ENCODE data around the gene NT5E. TPM values are rescaled to one million over a fixed set of nuclear protein-coding genes. Genes with fewer than 3 reads are reported as not detected.

The NT5E gene
- polyA plus RNA-seq, 4 donors, result 5.5 to 24.9 (median 8.8) TPM

- Histone ChIP-seq H3K27ac (ENCODE audit: low read depth in 1 of 3, low read length in 2 of 3) (peak overlapping the region; percentile 72 to 90 (median 87)), H3K36me3 (ENCODE audit: control insufficient read depth in 3 of 3, insufficient read depth in 2 of 3, low read depth in 1 of 3, low read length in 3 of 3) (no peaks in the 10 kb centered on the region)
These were observed 45.2 kb upstream of the NT5E start for GRCh38 chr6:85404564-85405174.

GRCh38 chr6:85405175-85405852 lies 44.6 kb upstream of the NT5E start:
- Histone ChIP-seq H3K27me3 (ENCODE audit: control insufficient read depth in 3 of 3, insufficient read depth in 3 of 3, low read length in 3 of 3) (no peaks in the 10 kb centered on the region), H3K36me3 (ENCODE audit: control insufficient read depth in 3 of 3, insufficient read depth in 2 of 3, low read depth in 1 of 3, low read length in 3 of 3) (no peaks in the 10 kb centered on the region), H3K27ac (ENCODE audit: low read depth in 1 of 3, low read length in 2 of 3) (peak overlapping the region; percentile 72 to 90 (median 87)), H3K9me3 (ENCODE audit: control insufficient read depth in 2 of 2, insufficient read depth in 1 of 2, low read depth in 1 of 2, low read length in 1 of 2) (no peaks in the 10 kb centered on the region), H3K4me3 (ENCODE audit: low read depth in 1 of 3, low read length in 3 of 3) (no peak overlapping the region), H3K4me1 (ENCODE audit: control insufficient read depth in 3 of 3, insufficient read depth in 2 of 3, low read depth in 1 of 3, low read length in 2 of 3) (peaks cover 12 to 54% (median 28%) of the 10 kb centered on the region in 3 donors)
- DNase-seq (peak; percentile 84 to 85), FAIRE-seq (no peak)
- 9 to 35% (median 22%) methylated on average over 3 of the region's 3 CpGs for WGBS, 3 donors

More at GRCh38 chr6:85404564-85405174, 45.2 kb upstream of the NT5E start:
- peaks cover 12 to 54% (median 28%) of the 10 kb centered on the region in 3 donors for H3K4me1 ChIP-seq (ENCODE audit: control insufficient read depth in 3 of 3, insufficient read depth in 2 of 3, low read depth in 1 of 3, low read length in 2 of 3)
- no peak overlapping the region for H3K4me3 ChIP-seq (ENCODE audit: low read depth in 1 of 3, low read length in 3 of 3)
- DNase-seq, result peak in 1 of 2 donors; percentile 50
- WGBS, 3 donors, result 32 to 54% (median 49%) methylated on average over 12 of the region's 12 CpGs
- no peaks in the 10 kb centered on the region for H3K27me3 ChIP-seq (ENCODE audit: control insufficient read depth in 3 of 3, insufficient read depth in 3 of 3, low read length in 3 of 3)
- no peak for FAIRE-seq
- H3K9me3 ChIP-seq (ENCODE audit: control insufficient read depth in 2 of 2, insufficient read depth in 1 of 2, low read depth in 1 of 2, low read length in 1 of 2), result no peaks in the 10 kb centered on the region

GRCh38 chr6:85405853-85406198 lies 44.1 kb upstream of the NT5E start:
- H3K27ac ChIP-seq (ENCODE audit: low read depth in 1 of 3, low read length in 2 of 3), result peak overlapping the region; percentile 72 to 90 (median 74)
- no peaks in the 10 kb centered on the region for H3K27me3 ChIP-seq (ENCODE audit: control insufficient read depth in 3 of 3, insufficient read depth in 3 of 3, low read length in 3 of 3)
- peaks cover 12 to 51% (median 28%) of the 10 kb centered on the region in 3 donors for H3K4me1 ChIP-seq (ENCODE audit: control insufficient read depth in 3 of 3, insufficient read depth in 2 of 3, low read depth in 1 of 3, low read length in 2 of 3)
- no peak for FAIRE-seq
- DNase-seq, result no peak
- no peaks in the 10 kb centered on the region for H3K36me3 ChIP-seq (ENCODE audit: control insufficient read depth in 3 of 3, insufficient read depth in 2 of 3, low read depth in 1 of 3, low read length in 3 of 3)
- H3K9me3 ChIP-seq (ENCODE audit: control insufficient read depth in 2 of 2, insufficient read depth in 1 of 2, low read depth in 1 of 2, low read length in 1 of 2), result no peaks in the 10 kb centered on the region
- no peak overlapping the region for H3K4me3 ChIP-seq (ENCODE audit: low read depth in 1 of 3, low read length in 3 of 3)
- 19 to 49% (median 24%) methylated on average over 2 of the region's 2 CpGs for WGBS, 3 donors

- FAIRE-seq (no peak), DNase-seq (no peak)
- 78 to 87% (median 84%) methylated on average over 5 of the region's 5 CpGs for WGBS, 3 donors
- H3K27ac ChIP-seq (ENCODE audit: low read depth in 1 of 3, low read length in 2 of 3), result no peak overlapping the region
- no peaks in the 10 kb centered on the region for H3K36me3 ChIP-seq (ENCODE audit: control insufficient read depth in 3 of 3, insufficient read depth in 2 of 3, low read depth in 1 of 3, low read length in 3 of 3)
- no peak overlapping the region for H3K4me3 ChIP-seq (ENCODE audit: low read depth in 1 of 3, low read length in 3 of 3)
- no peaks in the 10 kb centered on the region for H3K9me3 ChIP-seq (ENCODE audit: control insufficient read depth in 2 of 2, insufficient read depth in 1 of 2, low read depth in 1 of 2, low read length in 1 of 2)
- peaks cover 9 to 46% (median 26%) of the 10 kb centered on the region in 3 donors for H3K4me1 ChIP-seq (ENCODE audit: control insufficient read depth in 3 of 3, insufficient read depth in 2 of 3, low read depth in 1 of 3, low read length in 2 of 3)
- H3K27me3 ChIP-seq (ENCODE audit: control insufficient read depth in 3 of 3, insufficient read depth in 3 of 3, low read length in 3 of 3), result no peaks in the 10 kb centered on the region
These were observed 43.2 kb upstream of the NT5E start for GRCh38 chr6:85406641-85407075.

- WGBS, 3 donors, result 78 to 100% (median 94%) methylated on average over 2 of the region's 2 CpGs
- FAIRE-seq (no peak), DNase-seq (no peak)
- Histone ChIP-seq H3K27ac (ENCODE audit: low read depth in 1 of 3, low read length in 2 of 3) (no peak overlapping the region), H3K4me3 (ENCODE audit: low read depth in 1 of 3, low read length in 3 of 3) (no peak overlapping the region), H3K4me1 (ENCODE audit: control insufficient read depth in 3 of 3, insufficient read depth in 2 of 3, low read depth in 1 of 3, low read length in 2 of 3) (peaks cover 6 to 32% (median 14%) of the 10 kb centered on the region in 3 donors), H3K9me3 (ENCODE audit: control insufficient read depth in 2 of 2, insufficient read depth in 1 of 2, low read depth in 1 of 2, low read length in 1 of 2) (no peaks in the 10 kb centered on the region), H3K36me3 (ENCODE audit: control insufficient read depth in 3 of 3, insufficient read depth in 2 of 3, low read depth in 1 of 3, low read length in 3 of 3) (no peaks in the 10 kb centered on the region), H3K27me3 (ENCODE audit: control insufficient read depth in 3 of 3, insufficient read depth in 3 of 3, low read length in 3 of 3) (no peaks in the 10 kb centered on the region)
These were observed 41.8 kb upstream of the NT5E start for GRCh38 chr6:85408039-85408438.

GRCh38 chr6:85412911-85413430 lies 36.9 kb upstream of the NT5E start:
- FAIRE-seq, result peak; percentile 68
- no peak overlapping the region for H3K27ac ChIP-seq (ENCODE audit: low read depth in 1 of 3, low read length in 2 of 3)
- no peak for DNase-seq
- H3K4me3 ChIP-seq (ENCODE audit: low read depth in 1 of 3, low read length in 3 of 3), result no peak overlapping the region
- H3K4me1 ChIP-seq (ENCODE audit: control insufficient read depth in 3 of 3, insufficient read depth in 2 of 3, low read depth in 1 of 3, low read length in 2 of 3), result no peaks in the 10 kb centered on the region
- no peaks in the 10 kb centered on the region for H3K27me3 ChIP-seq (ENCODE audit: control insufficient read depth in 3 of 3, insufficient read depth in 3 of 3, low read length in 3 of 3)
- H3K36me3 ChIP-seq (ENCODE audit: control insufficient read depth in 3 of 3, insufficient read depth in 2 of 3, low read depth in 1 of 3, low read length in 3 of 3), result no peaks in the 10 kb centered on the region
- H3K9me3 ChIP-seq (ENCODE audit: control insufficient read depth in 2 of 2, insufficient read depth in 1 of 2, low read depth in 1 of 2, low read length in 1 of 2), result no peaks in the 10 kb centered on the region

- WGBS, 3 donors, result 37 to 68% (median 64%) methylated on average over 1 of the region's 1 CpG
- Histone ChIP-seq H3K4me3 (ENCODE audit: low read depth in 1 of 3, low read length in 3 of 3) (no peak overlapping the region), H3K27me3 (ENCODE audit: control insufficient read depth in 3 of 3, insufficient read depth in 3 of 3, low read length in 3 of 3) (no peaks in the 10 kb centered on the region), H3K27ac (ENCODE audit: low read depth in 1 of 3, low read length in 2 of 3) (no peak overlapping the region), H3K9me3 (ENCODE audit: control insufficient read depth in 2 of 2, insufficient read depth in 1 of 2, low read depth in 1 of 2, low read length in 1 of 2) (no peaks in the 10 kb centered on the region), H3K36me3 (ENCODE audit: control insufficient read depth in 3 of 3, insufficient read depth in 2 of 3, low read depth in 1 of 3, low read length in 3 of 3) (no peaks in the 10 kb centered on the region), H3K4me1 (ENCODE audit: control insufficient read depth in 3 of 3, insufficient read depth in 2 of 3, low read depth in 1 of 3, low read length in 2 of 3) (no peaks in the 10 kb centered on the region)
- FAIRE-seq (no peak), DNase-seq (no peak)
These were observed 33.8 kb upstream of the NT5E start for GRCh38 chr6:85416049-85416448.

- Histone ChIP-seq H3K4me1 (ENCODE audit: control insufficient read depth in 3 of 3, insufficient read depth in 2 of 3, low read depth in 1 of 3, low read length in 2 of 3) (no peaks in the 10 kb centered on the region), H3K27me3 (ENCODE audit: control insufficient read depth in 3 of 3, insufficient read depth in 3 of 3, low read length in 3 of 3) (no peaks in the 10 kb centered on the region), H3K36me3 (ENCODE audit: control insufficient read depth in 3 of 3, insufficient read depth in 2 of 3, low read depth in 1 of 3, low read length in 3 of 3) (no peaks in the 10 kb centered on the region), H3K4me3 (ENCODE audit: low read depth in 1 of 3, low read length in 3 of 3) (no peak overlapping the region), H3K9me3 (ENCODE audit: control insufficient read depth in 2 of 2, insufficient read depth in 1 of 2, low read depth in 1 of 2, low read length in 1 of 2) (no peaks in the 10 kb centered on the region), H3K27ac (ENCODE audit: low read depth in 1 of 3, low read length in 2 of 3) (no peak overlapping the region)
- FAIRE-seq, result no peak
- DNase-seq, result no peak
- 61 to 91% (median 83%) methylated on average over 2 of the region's 2 CpGs for WGBS, 3 donors
These were observed 33.1 kb upstream of the NT5E start for GRCh38 chr6:85416766-85417165.
